ENCODE data around the gene ARHGEF2. TPM values are rescaled to one million over a fixed set of nuclear protein-coding genes. Genes with fewer than 3 reads are reported as not detected.

ARHGEF2 gene
- total RNA-seq, 1 experiment from 2014 or later: 90.1 TPM

- Histone ChIP-seq H3K4me3 (replicated peaks in 1 of 2; ENCODE audit: low read depth in 1 of 2, low read length in 2 of 2) (no peak overlapping the region), H3K79me2 (ENCODE audit: insufficient read depth, low read length) (peaks cover 18% of the 10 kb centered on the region; the same call in 1 of the 2 replicates), H3K9me3 (ENCODE audit: control insufficient read depth in 1 of 2, insufficient read depth in 1 of 2, low read depth in 1 of 2, low read length in 2 of 2) (no peaks in the 10 kb centered on the region), H3K4me2 (ENCODE audit: low read length) (no peak overlapping the region), H3K27ac (ENCODE audit: low read depth, low read length) (no peak overlapping the region), H3K9me2 (ENCODE audit: insufficient read depth) (no peaks in the 10 kb centered on the region), H3K4me1 (ENCODE audit: control insufficient read depth in 1 of 2, insufficient read depth in 2 of 2, low read length in 2 of 2) (no peaks in the 10 kb centered on the region), H4K20me1 (ENCODE audit: insufficient read depth) (no peaks in the 10 kb centered on the region), H3K9ac (ENCODE audit: low read length) (no peak overlapping the region), H3K27me3 (ENCODE audit: insufficient read depth, low read length) (no peaks in the 10 kb centered on the region), H2AFZ (ENCODE audit: low read depth, low read length, poor library complexity, severe bottlenecking) (no peak overlapping the region), H3K36me3 (ENCODE audit: control insufficient read depth in 1 of 2, insufficient read depth in 2 of 2, low read length in 2 of 2) (peaks cover 48 to 59% of the 10 kb centered on the region in 2 experiments)
- ChIA-PET CTCF (no interaction called here), RAD21 (ENCODE audit: low non-redundant PET in 1 of 2, low total read pairs in 2 of 2, uncharacterized antibody in 2 of 2, unreplicated experiment in 2 of 2) (no interaction called here), POLR2A (no interaction called here)
- no TSS peak for BruUV-seq (replicated peaks)
- no peak for ATAC-seq
- TF ChIP-seq EZH2 (IDR thresholded peaks at IDR 0.05): no peak
- TF ChIP-seq CTCF (IDR thresholded peaks at IDR 0.05 in 2 of 3, conservative IDR thresholded peaks at IDR 0.05 in 1 of 3; ENCODE audit: borderline replicate concordance in 1 of 3, insufficient read depth in 1 of 3, low read depth in 2 of 3, low read length in 2 of 3): no peak
- TF ChIP-seq MAX (IDR thresholded peaks at IDR 0.05): no peak
- no peak for TF ChIP-seq EGR1 (IDR thresholded peaks at IDR 0.05; ENCODE audit: low read depth)
- no peak for TF ChIP-seq SIN3A (IDR thresholded peaks at IDR 0.05; ENCODE audit: low read depth)
- no peak for TF ChIP-seq YY1 (IDR thresholded peaks at IDR 0.05; ENCODE audit: extremely low read depth, insufficient replicate concordance, low read depth, low read length)
- TF ChIP-seq JUND (IDR thresholded peaks at IDR 0.05): no peak
- no peak for TF ChIP-seq SRF (IDR thresholded peaks at IDR 0.05; ENCODE audit: low read depth)
- TF ChIP-seq RAD21 (IDR thresholded peaks at IDR 0.05; ENCODE audit: low read depth): no peak
- no peak for TF ChIP-seq ATF3 (IDR thresholded peaks at IDR 0.05)
- no peak for TF ChIP-seq POLR2AphosphoS5 (IDR thresholded peaks at IDR 0.05; ENCODE audit: low read depth, low read length)
- no peak for TF ChIP-seq EZH2phosphoT487 (IDR thresholded peaks at IDR 0.05; ENCODE audit: borderline replicate concordance)
- TF ChIP-seq REST (IDR thresholded peaks at IDR 0.05; ENCODE audit: low read depth): no peak
- intact Hi-C loops (cut with micrococcal nuclease): no loop called here
- no peak for DNase-seq (ENCODE audit: low read depth, low spot score)
Observed at GRCh38 chr1:155904261-155904660, 74.1 kb downstream of the ARHGEF2 start.
